Mesothelial cell of epicardium (in vitro differentiated cells): ENCODE data around the gene HIP1R. TPM values are rescaled to one million over a fixed set of nuclear protein-coding genes. Genes with fewer than 3 reads are reported as not detected.

ENCODE experiments used
- DNase-seq, 2 experiments: peaks; one replicate each; pipeline ENCODE4 v3.0.0; 2021; ENCODE audit warnings: low spot score in 2 of 2; ENCODE audit not compliant: unreplicated experiment in 2 of 2
- H3K27ac Mint-ChIP-seq: 2 replicates; pipeline ENCODE4 v1.8.0; 2021; ENCODE audit warnings: mixed read lengths
- H3K27me3 Mint-ChIP-seq: 2 replicates; pipeline ENCODE4 v1.8.0; 2021; ENCODE audit warnings: low read depth, mixed read lengths
- H3K36me3 Mint-ChIP-seq: 2 replicates; pipeline ENCODE4 v1.8.0; 2021; ENCODE audit warnings: mixed read lengths
- H3K4me1 Mint-ChIP-seq: 2 replicates; pipeline ENCODE4 v1.8.0; 2021; ENCODE audit warnings: mixed read lengths
- H3K4me3 Mint-ChIP-seq: 2 replicates; pipeline ENCODE4 v1.8.0; 2021; ENCODE audit warnings: mild to moderate bottlenecking, moderate library complexity, mixed read lengths
- H3K9me3 Mint-ChIP-seq: 2 replicates; pipeline ENCODE4 v1.8.0; 2021; ENCODE audit warnings: mixed read lengths
- CTCF ChIP-seq: fragments of 200-600 bp; sonication (generic); IDR thresholded peaks from one replicate; pipeline ENCODE4 v1.5.0; 2021; ENCODE audit warnings: antibody characterized with exemption; ENCODE audit not compliant: unreplicated experiment
- total RNA-seq: library from RNA; stranded (reverse); gene quantifications from 3 replicates; pipeline ENCODE4 v1.2.1, GENCODE V29; 2021

The HIP1R gene
- total RNA-seq, 1 donor from 2014 or later = 40.9 TPM

GRCh38 chr12:122878780-122879612 lies 43.7 kb downstream of the HIP1R start:
- H3K4me1 Mint-ChIP-seq = peaks cover 36% of the 10 kb centered on the region
- peak overlapping the region; percentile 69 for H3K27ac Mint-ChIP-seq
- TF ChIP-seq CTCF = no peak
- DNase-seq = no peak
- H3K27me3 Mint-ChIP-seq = no peaks in the 10 kb centered on the region
- H3K4me3 Mint-ChIP-seq = no peak overlapping the region
- H3K36me3 Mint-ChIP-seq = no peaks in the 10 kb centered on the region
- H3K9me3 Mint-ChIP-seq = no peaks in the 10 kb centered on the region

GRCh38 chr12:122880155-122880667 lies 45.0 kb downstream of the HIP1R start:
- Mint-ChIP-seq H3K9me3 (no peaks in the 10 kb centered on the region), H3K27me3 (no peaks in the 10 kb centered on the region), H3K4me3 (no peak overlapping the region), H3K27ac (peak overlapping the region; percentile 69), H3K36me3 (no peaks in the 10 kb centered on the region), H3K4me1 (peaks cover 35% of the 10 kb centered on the region)
- no peak for TF ChIP-seq CTCF
- no peak for DNase-seq

GRCh38 chr12:122880668-122881067 lies 45.4 kb downstream of the HIP1R start:
- Mint-ChIP-seq H3K27me3 (no peaks in the 10 kb centered on the region), H3K4me3 (no peak overlapping the region)
- no peak for DNase-seq

GRCh38 chr12:122882908-122883558 lies 47.8 kb downstream of the HIP1R start:
- H3K4me1 Mint-ChIP-seq = peaks cover 36% of the 10 kb centered on the region
- no peak for TF ChIP-seq CTCF
- no peak for DNase-seq
- no peaks in the 10 kb centered on the region for H3K9me3 Mint-ChIP-seq
- H3K27ac Mint-ChIP-seq = no peak overlapping the region
- H3K36me3 Mint-ChIP-seq = no peaks in the 10 kb centered on the region
- H3K27me3 Mint-ChIP-seq = no peaks in the 10 kb centered on the region
- H3K4me3 Mint-ChIP-seq = no peak overlapping the region

More at GRCh38 chr12:122880668-122881067, 45.4 kb downstream of the HIP1R start:
- TF ChIP-seq CTCF = no peak
- Mint-ChIP-seq H3K9me3 (no peaks in the 10 kb centered on the region), H3K4me1 (peaks cover 32% of the 10 kb centered on the region), H3K27ac (peak overlapping the region; percentile 69), H3K36me3 (no peaks in the 10 kb centered on the region)

GRCh38 chr12:122884091-122884826 lies 49.0 kb downstream of the HIP1R start:
- no peak for TF ChIP-seq CTCF
- peak overlapping the region; percentile 43 for H3K27ac Mint-ChIP-seq
- no peak for DNase-seq

More at GRCh38 chr12:122884091-122884826, 49.0 kb downstream of the HIP1R start:
- Mint-ChIP-seq H3K27me3 (no peaks in the 10 kb centered on the region), H3K4me3 (no peak overlapping the region), H3K36me3 (no peaks in the 10 kb centered on the region), H3K9me3 (no peaks in the 10 kb centered on the region), H3K4me1 (peaks cover 48% of the 10 kb centered on the region)
